K562 (cell line): ENCODE results near the gene SH2D3A. TPM values are rescaled to one million over a fixed set of nuclear protein-coding genes. Genes with fewer than 3 reads are reported as not detected.

Source experiments
- ATAC-seq: fragments of 200-7000 bp; cut with Tn5 transposase; 3 replicates; pipeline ENCODE4 v1.9.1; 2020; ENCODE audit warnings: moderate library complexity
- BruUV-seq: library from RNA; stranded (reverse); fragments of 400-500 nt; replicated peaks from 2 replicates; lab custom pipeline; 2021; lab: Mats Ljungman, UMichigan
- CTCF ChIA-PET: fragments of 300-600 bp; formaldehyde crosslinking; extraction: SDS; loops from one replicate; lab custom pipeline; 2021; ENCODE audit warnings: low intra/inter-chr PET ratio; lab: Yijun Ruan, JAX
- POLR2A ChIA-PET: fragments of 300-600, 350-650 bp; sonication (Branson Sonifier 250); formaldehyde crosslinking; extraction: SDS; loops from one replicate; lab custom pipeline; 2021; ENCODE audit warnings: antibody characterized with exemption, inconsistent platforms; lab: Yijun Ruan, JAX
- DNase-seq, 4 experiments: peaks; one replicate each; pipeline versions ENCODE4 v3.0.0 to v3.0.0-alpha.2; 2011 to 2018; ENCODE audit warnings: low spot score in 3 of 4, mixed read lengths in 3 of 4; ENCODE audit errors: extremely low read depth in 1 of 4
- FAIRE-seq: peaks from 2 replicates; lab custom pipeline; 2011; peaks lifted over from hg19 to GRCh38; lab: Jason Lieb, UNC
- H2AFZ ChIP-seq: 2 replicates; pipeline ENCODE4 v1.6.0; 2011; ENCODE audit warnings: low read depth, low read length, control low read depth, inconsistent platforms
- H3K27ac ChIP-seq: fragments of 200-600 bp; 3 replicates; pipeline ENCODE4 v1.8.0; 2011; ENCODE audit warnings: low read depth, mild to moderate bottlenecking, control low read depth, inconsistent platforms, low read length, moderate library complexity, mixed read lengths; ENCODE audit errors: extremely low read depth
- H3K27me3 ChIP-seq, 2 experiments: fragments of 300-600 bp in 1 of 2; 2 replicates in 1 of 2; 3 replicates in 1 of 2; pipeline versions ENCODE4 v1.6.0 to v1.8.0; 2011; ENCODE audit warnings: inconsistent platforms in 2 of 2, low read length in 2 of 2, mild to moderate bottlenecking in 1 of 2, mixed read lengths in 1 of 2, moderate library complexity in 1 of 2; ENCODE audit not compliant: control insufficient read depth in 2 of 2, insufficient read depth in 2 of 2
- H3K36me3 ChIP-seq: fragments of 300-600 bp; 3 replicates; pipeline ENCODE4 v1.8.0; 2011; ENCODE audit warnings: mild to moderate bottlenecking, low read length, inconsistent platforms; ENCODE audit not compliant: control insufficient read depth, insufficient read depth
- H3K4me1 ChIP-seq, 2 experiments: fragments of 200-600 bp in 1 of 2; replicated peaks in 1 of 2; 2 replicates in 1 of 2; 3 replicates in 1 of 2; pipeline versions ENCODE4 v1.5.1 to v1.8.0; 2011; ENCODE audit warnings: inconsistent platforms in 2 of 2, low read length in 2 of 2, mild to moderate bottlenecking in 1 of 2, mixed read lengths in 1 of 2, moderate library complexity in 1 of 2; ENCODE audit not compliant: control insufficient read depth in 2 of 2, insufficient read depth in 2 of 2
- H3K4me2 ChIP-seq: 2 replicates; pipeline ENCODE4 v1.6.1; 2011; ENCODE audit warnings: low read length, control low read depth, inconsistent platforms, mixed read lengths; ENCODE audit not compliant: insufficient read depth
- H3K4me3 ChIP-seq: fragments of 200-600 bp; sonication (generic), shearing (Covaris generic); 2 replicates; pipeline ENCODE4 v1.5.1; 2016; ENCODE audit warnings: control low read depth, inconsistent platforms
- H3K79me2 ChIP-seq: fragments of 200-600 bp; 3 replicates; pipeline ENCODE4 v1.8.0; 2011; ENCODE audit warnings: low read length, inconsistent platforms; ENCODE audit not compliant: control insufficient read depth, insufficient read depth
- H3K9ac ChIP-seq, 2 experiments: 2 replicates each; pipeline versions ENCODE4 v1.6.0 to v1.6.1; 2011; ENCODE audit warnings: low read depth in 2 of 2, low read length in 2 of 2, control low read depth in 1 of 2, inconsistent platforms in 1 of 2, mild to moderate bottlenecking in 1 of 2, mixed read lengths in 1 of 2; ENCODE audit not compliant: insufficient read depth in 1 of 2
- H3K9me1 ChIP-seq: one replicate; pipeline ENCODE4 v1.6.0; 2011; ENCODE audit warnings: inconsistent platforms, mild to moderate bottlenecking, low read length, moderate library complexity; ENCODE audit not compliant: control insufficient read depth, insufficient read depth
- H3K9me3 ChIP-seq: replicated peaks from 2 replicates; pipeline ENCODE4 v1.5.1; 2011; ENCODE audit warnings: low read depth, low read length, inconsistent platforms; ENCODE audit not compliant: control insufficient read depth, insufficient read depth
- H4K20me1 ChIP-seq: replicated peaks from 2 replicates; pipeline ENCODE4 v1.6.1; 2011; ENCODE audit warnings: low read length, inconsistent platforms, mixed read lengths; ENCODE audit not compliant: control insufficient read depth, insufficient read depth
- CBFA2T2 ChIP-seq: fragments of 450-650 bp; conservative IDR thresholded peaks from 2 replicates; pipeline ENCODE4 v1.6.1; 2017; ENCODE audit warnings: mild to moderate bottlenecking
- ELF4 ChIP-seq: fragments of 450-650 bp; formaldehyde crosslinking; IDR thresholded peaks from 2 replicates; pipeline ENCODE4 v1.4.0; 2022; ENCODE audit warnings: missing genetic modification characterization
- FOXA3 ChIP-seq, 2 experiments: fragments of 450-650 bp in 1 of 2; sonication (generic) in 1 of 2; formaldehyde crosslinking; IDR thresholded peaks in 1 of 2; conservative IDR thresholded peaks in 1 of 2; 2 replicates each; pipeline versions ENCODE4 v1.4.0 to v1.8.0; 2020 to 2022; ENCODE audit warnings: mild to moderate bottlenecking in 2 of 2, missing genetic modification reagents in 1 of 2
- GABPA ChIP-seq: fragments of 200-800 bp; sonication (Bioruptor generic); conservative IDR thresholded peaks from 2 replicates; pipeline ENCODE4 v1.6.1; 2016; ENCODE audit warnings: low read depth, missing genetic modification characterization, missing compliant biosample characterization
- HMGN3 ChIP-seq: IDR thresholded peaks from 2 replicates; pipeline ENCODE4 v1.6.1; 2011; ENCODE audit warnings: borderline replicate concordance, low read depth, mild to moderate bottlenecking, mixed read lengths, low read length; ENCODE audit not compliant: insufficient read length; ENCODE audit errors: extremely low read depth
- NR2F6 ChIP-seq: fragments of 450-650 bp; formaldehyde crosslinking; IDR thresholded peaks from 2 replicates; pipeline ENCODE4 v1.4.0; 2020; ENCODE audit warnings: mild to moderate bottlenecking
- PHF8 ChIP-seq: fragments of 200-600 bp; sonication (generic); IDR thresholded peaks from 2 replicates; pipeline ENCODE4 v1.6.1; 2012; ENCODE audit warnings: mixed run types, mild to moderate bottlenecking, inconsistent platforms, low read length, moderate library complexity, borderline replicate concordance
- PURB ChIP-seq: sonication (generic); formaldehyde crosslinking; IDR thresholded peaks from 2 replicates; pipeline ENCODE4 v1.9.0; 2021; ENCODE audit warnings: low read depth, mild to moderate bottlenecking, missing genetic modification reagents
- PYGO2 ChIP-seq: fragments of 450-650 bp; IDR thresholded peaks from 2 replicates; pipeline ENCODE4 v1.6.1; 2016; ENCODE audit warnings: mild to moderate bottlenecking, missing genetic modification characterization, moderate library complexity, missing compliant biosample characterization
- RUNX1 ChIP-seq: sonication (generic); IDR thresholded peaks from 2 replicates; pipeline ENCODE4 v1.6.1; 2016; ENCODE audit warnings: antibody characterized with exemption, low read depth
- SAFB2 ChIP-seq: fragments of 200-400 bp; formaldehyde crosslinking; IDR thresholded peaks from 2 replicates; pipeline ENCODE4 v1.6.1; 2018; ENCODE audit warnings: borderline replicate concordance, low read length, low read depth, moderate library complexity; ENCODE audit not compliant: severe bottlenecking
- ZNF407 ChIP-seq: fragments of 450-650 bp; IDR thresholded peaks from 2 replicates; pipeline ENCODE4 v1.6.1; 2016; ENCODE audit warnings: low read depth
- ZNF431 ChIP-seq: sonication (generic); formaldehyde crosslinking; IDR thresholded peaks from 2 replicates; pipeline ENCODE4 v1.8.0; 2022; ENCODE audit warnings: mild to moderate bottlenecking, missing genetic modification reagents
- ZNF445 ChIP-seq: fragments of 250-450 bp; sonication (Bioruptor Pico); IDR thresholded peaks from 2 replicates; pipeline ENCODE4 v1.4.0; 2020; ENCODE audit warnings: low read depth, mild to moderate bottlenecking, moderate library complexity
- ZNF511 ChIP-seq: sonication (generic); formaldehyde crosslinking; IDR thresholded peaks from 2 replicates; pipeline ENCODE4 v1.8.0; 2022; ENCODE audit warnings: mild to moderate bottlenecking, missing genetic modification reagents
- WGBS: fragments of 100-300 bp; shearing (Covaris generic); methylation state at CpG from one replicate; pipeline ENCODE4 v1.1.6; 2016; ENCODE audit warnings: low coverage, mixed read lengths; ENCODE audit not compliant: insufficient coverage; ENCODE audit errors: missing lambda C conversion rate; 5-methylcytosine and 5-hydroxymethylcytosine counted together
- in situ Hi-C: fragments of 300-500 bp; cut with MboI; formaldehyde crosslinking; loops from 4 replicates; pipeline ENCODE4 v1.15.0; 2018; ENCODE audit warnings: inconsistent platforms, mixed read lengths
- intact Hi-C: fragments of 100-400 bp; cut with micrococcal nuclease; formaldehyde crosslinking; loops from 2 replicates; pipeline ENCODE4 v1.14.2; 2022
- polyA plus RNA-seq, 8 experiments: library from polyadenylated mRNA; depleted of rRNA in 4 of 8; stranded (reverse) in 5 of 8; unstranded in 3 of 8; fragments of >200 nt; fragmentation: Nextera tagmentation in 2 of 8; fragmentation: Illumina TruSeq in 1 of 8; extraction: Ambion mirVana in 2 of 8; extraction: Trizol in 1 of 8; gene quantifications; 2 replicates each; pipeline versions ENCODE4 v1.2.1 to v1.2.3, GENCODE V29; 2011 to 2014; ENCODE audit warnings: inconsistent platforms in 1 of 8, missing spikeins in 1 of 8
- total RNA-seq, 7 experiments: library from RNA; depleted of rRNA in 6 of 7; stranded (reverse); fragments of >200 nt in 6 of 7; fragmentation: Illumina TruSeq in 2 of 7; extraction: Trizol in 2 of 7; gene quantifications; 2 replicates each; pipeline versions ENCODE4 v1.2.1 to v1.2.3, GENCODE V29; 2011 to 2021; ENCODE audit warnings: low replicate concordance in 1 of 7

The SH2D3A gene
- total and polyA plus RNA-seq, 9 of the 15 experiments (the other 6 are each of a cell fraction or from before 2014, with no cell fraction given) = 0.75 to 26.3 (median 8.9) TPM

DNA sequence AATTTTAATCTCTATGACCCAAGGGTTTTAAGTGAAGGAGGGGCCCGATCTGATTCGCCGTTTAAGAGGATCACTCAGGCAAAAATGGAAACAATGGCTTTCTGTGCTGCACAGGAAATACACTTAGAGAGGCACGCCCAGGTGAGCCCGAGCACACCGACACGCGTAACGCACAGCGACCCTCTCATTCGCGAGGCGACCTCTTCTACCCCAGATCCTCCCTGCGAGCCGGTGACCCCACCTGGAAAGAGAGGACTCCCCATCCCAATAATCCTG, 216 bp downstream of the SH2D3A start:
- ATAC-seq (peak; percentile 54), DNase-seq (peak in 2 of 4 experiments; percentile 17 to 55), FAIRE-seq (no peak)
- 0% methylated on average over 15 of the region's 15 CpGs for WGBS
- H3K9me3 ChIP-seq = no peaks in the 10 kb centered on the region
- H3K27me3 ChIP-seq = no peaks in the 10 kb centered on the region
- H3K36me3 ChIP-seq = no peaks in the 10 kb centered on the region
- peak overlapping the region; percentile 67 to 93 for H3K9ac ChIP-seq
- in situ Hi-C loops = no loop called here
- peak overlapping the region; percentile 91 for H3K4me2 ChIP-seq
- ChIA-PET CTCF (no interaction called here), POLR2A (interaction anchor here (0.7 to 1.6 kb wide), 5 partner anchors 13 to 236 kb away, joined by 3 to 7 read pairs (median 5); partner anchors contain the start of gene TNFSF9)
- peak overlapping the region; percentile 64 for H3K4me3 ChIP-seq
- peaks cover 13% of the 10 kb centered on the region for H3K79me2 ChIP-seq
- intact Hi-C loops = loop anchor here (2.0 to 10.0 kb wide), 2 partner anchors 28 to 98 kb away; partner anchors contain the start of gene TRIP10
- no peaks in the 10 kb centered on the region for H4K20me1 ChIP-seq
- H3K27ac ChIP-seq = peak overlapping the region; percentile 65
- no TSS peak for BruUV-seq
- H3K4me1 ChIP-seq = peaks cover 9 to 23% of the 10 kb centered on the region in 2 experiments
- H2AFZ ChIP-seq = peak overlapping the region; percentile 95
- peaks cover 4% of the 10 kb centered on the region for H3K9me1 ChIP-seq
- TF ChIP-seq ZNF431 (CRISPR knock-in tag) (0 out of 2 replicates have a peak, but pooled peaks have one; percentile 4), CBFA2T2 (no peak), PYGO2 (tag) (no peak), NR2F6 (no peak), RUNX1 (no peak), FOXA3 (CRISPR knock-in tag; conservative IDR thresholded peaks at IDR 0.05 in 1 of 2, IDR thresholded peaks at IDR 0.05 in 1 of 2) (0 out of 4 replicates have a peak, but pooled peaks of 1 of the 2 experiments have one; percentile 46), SAFB2 (no peak), ZNF511 (no peak), ZNF445 (CRISPR knock-in tag) (no peak), ZNF407 (no peak), HMGN3 (no peak), GABPA (tag) (no peak), PHF8 (peak; percentile 76; the same call in 1 of the 2 replicates), PURB (CRISPR knock-in tag) (no peak), ELF4 (CRISPR knock-in tag) (no peak)
